Keratinocyte (primary cell): ENCODE results near the gene RPS8. TPM values are rescaled to one million over a fixed set of nuclear protein-coding genes. Genes with fewer than 3 reads are reported as not detected.

Experiments
- DNase-seq: peaks from one replicate; pipeline ENCODE4 v3.0.0-alpha.2; 2011; ENCODE audit warnings: low read depth, missing footprints, low spot score
- FAIRE-seq: peaks from 2 replicates; lab custom pipeline; 2011; peaks lifted over from hg19 to GRCh38; lab: Jason Lieb, UNC
- H2AFZ ChIP-seq: 2 replicates; pipeline ENCODE4 v1.6.0; 2012; ENCODE audit warnings: low read length, control low read depth, inconsistent platforms; ENCODE audit not compliant: control insufficient read depth
- H3K27ac ChIP-seq: 2 replicates; pipeline ENCODE4 v1.5.1; 2011; ENCODE audit warnings: low read length; ENCODE audit not compliant: control insufficient read depth, insufficient read depth
- H3K27me3 ChIP-seq: 3 replicates; pipeline ENCODE4 v1.6.0; 2011; ENCODE audit warnings: low read length; ENCODE audit not compliant: control insufficient read depth, insufficient read depth; ENCODE audit errors: extremely low read depth
- H3K36me3 ChIP-seq, 2 experiments: 2 replicates in 1 of 2; 3 replicates in 1 of 2; pipeline ENCODE4 v1.5.1; 2011; ENCODE audit warnings: low read length in 2 of 2, mild to moderate bottlenecking in 1 of 2; ENCODE audit not compliant: control insufficient read depth in 2 of 2, insufficient read depth in 2 of 2; ENCODE audit errors: extremely low read depth in 1 of 2
- H3K4me1 ChIP-seq: 3 replicates; pipeline ENCODE4 v1.5.1; 2011; ENCODE audit warnings: low read length; ENCODE audit not compliant: control insufficient read depth, insufficient read depth; ENCODE audit errors: extremely low read depth
- H3K4me2 ChIP-seq: 3 replicates; pipeline ENCODE4 v1.6.0; 2011; ENCODE audit warnings: low read depth, low read length; ENCODE audit not compliant: control insufficient read depth, insufficient read depth; ENCODE audit errors: extremely low read depth
- H3K4me3 ChIP-seq, 3 experiments: fragments of 200-600 bp in 1 of 3; sonication (generic) in 1 of 3; 2 replicates in 2 of 3; 3 replicates in 1 of 3; pipeline ENCODE4 v1.5.1; 2011 to 2016; ENCODE audit warnings: low read length in 3 of 3, mild to moderate bottlenecking in 3 of 3, control low read depth in 2 of 3, inconsistent platforms in 1 of 3, low read depth in 1 of 3, mixed read lengths in 1 of 3, mixed run types in 1 of 3, moderate library complexity in 1 of 3; ENCODE audit not compliant: control insufficient read depth in 2 of 3, insufficient read depth in 2 of 3; ENCODE audit errors: extremely low read depth in 1 of 3
- H3K79me2 ChIP-seq: 2 replicates; pipeline ENCODE4 v1.6.0; 2012; ENCODE audit warnings: low read length; ENCODE audit not compliant: control insufficient read depth, insufficient read depth
- H3K9ac ChIP-seq: 3 replicates; pipeline ENCODE4 v1.6.0; 2011; ENCODE audit warnings: low read length; ENCODE audit not compliant: control insufficient read depth, insufficient read depth; ENCODE audit errors: extremely low read depth
- H3K9me1 ChIP-seq: 3 replicates; pipeline ENCODE4 v1.6.0; 2011; ENCODE audit warnings: low read length; ENCODE audit not compliant: control insufficient read depth, insufficient read depth; ENCODE audit errors: extremely low read depth
- H3K9me3 ChIP-seq: 2 replicates; pipeline ENCODE4 v1.5.1; 2012; ENCODE audit warnings: low read depth, low read length; ENCODE audit not compliant: control insufficient read depth
- H4K20me1 ChIP-seq: 3 replicates; pipeline ENCODE4 v1.6.0; 2011; ENCODE audit warnings: low read length; ENCODE audit not compliant: control insufficient read depth, insufficient read depth; ENCODE audit errors: extremely low read depth
- CTCF ChIP-seq, 3 experiments: IDR thresholded peaks in 1 of 3; conservative IDR thresholded peaks in 1 of 3; optimal IDR thresholded peaks in 1 of 3; 2 replicates in 2 of 3; 3 replicates in 1 of 3; pipeline versions ENCODE3 to v1.5.1; 2011; ENCODE audit warnings: low read length in 3 of 3, mild to moderate bottlenecking in 3 of 3, moderate library complexity in 2 of 3, control low read depth in 1 of 3, inconsistent platforms in 1 of 3; ENCODE audit not compliant: insufficient read depth in 2 of 3; ENCODE audit errors: extremely low read depth in 1 of 3
- EZH2 ChIP-seq: IDR thresholded peaks from one replicate; pipeline ENCODE4 v1.6.1; 2012; ENCODE audit warnings: inconsistent platforms, mild to moderate bottlenecking, low read length, moderate library complexity
- dilution Hi-C: fragments of 300-500 bp; cut with MboI; formaldehyde crosslinking; loops from one replicate; pipeline ENCODE4 v1.7.0; 2020; ENCODE audit warnings: low sequenced_read_pairs; ENCODE audit not compliant: extremely low pct_ligation_motif_present
- polyA plus RNA-seq, 5 experiments: library from polyadenylated mRNA; depleted of rRNA in 3 of 5; stranded (reverse) in 3 of 5; stranded (forward) in 1 of 5; unstranded in 1 of 5; fragments of >200 nt; gene quantifications; 1 replicate in 1 of 5; 2 replicates in 3 of 5; 3 replicates in 1 of 5; pipeline versions ENCODE4 v1.2.1 to v1.2.3, GENCODE V29; 2011 to 2012; ENCODE audit warnings: missing spikeins in 2 of 5, low read depth in 1 of 5, low replicate concordance in 1 of 5

Gene RPS8
- polyA plus RNA-seq, 1 donor (not counting 4 experiments of a cell fraction or from before 2014, with no cell fraction given), result 2,149 TPM

DNA sequence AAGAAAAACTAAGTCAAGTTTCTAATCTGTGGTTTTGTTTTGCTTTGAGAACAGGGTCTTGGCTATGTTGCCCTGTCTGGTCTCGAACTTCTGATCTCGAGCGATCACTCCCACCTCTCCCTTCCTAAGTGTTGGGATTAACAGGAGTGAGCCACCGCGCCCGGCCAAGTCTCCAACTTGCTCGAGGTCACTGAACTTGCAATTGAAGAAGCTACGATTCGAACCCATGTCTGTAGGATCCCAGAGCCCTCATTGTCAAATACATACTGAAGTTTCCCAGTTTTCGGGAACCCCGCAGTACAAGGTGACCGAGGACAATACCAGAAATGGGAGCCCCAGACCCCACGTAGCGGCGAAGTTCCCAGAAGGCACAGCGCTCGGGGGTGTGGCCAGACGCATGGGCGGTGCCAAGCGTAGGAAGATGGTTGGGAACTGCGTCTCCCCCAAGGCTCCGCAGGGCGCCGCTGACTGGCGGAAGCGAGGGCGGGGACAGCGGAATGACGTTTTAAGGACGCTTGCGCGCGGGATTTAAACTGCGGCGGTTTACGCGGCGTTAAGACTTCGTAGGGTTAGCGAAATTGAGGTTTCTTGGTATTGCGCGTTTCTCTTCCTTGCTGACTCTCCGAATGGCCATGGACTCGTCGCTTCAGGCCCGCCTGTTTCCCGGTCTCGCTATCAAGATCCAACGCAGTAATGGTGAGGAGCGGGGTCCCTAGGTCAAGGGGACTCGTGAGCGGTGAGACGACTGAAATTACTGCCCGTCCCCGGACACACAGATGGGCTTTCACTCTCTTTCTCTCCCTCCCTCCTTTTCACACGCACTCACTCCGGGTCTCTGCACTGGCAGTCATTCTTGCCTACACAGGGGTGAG, 35.8 kb upstream of the RPS8 start, which contains the start of gene KIF2C:
TSS of gene KIF2C (plus strand) at position 531 of the 872 bp plus-strand sequence. CDS start at position 627, 96 bp downstream.
- dilution Hi-C loops, result no loop called here
- peaks cover 0 to 19% of the 10 kb centered on the region in 2 experiments for H3K36me3 ChIP-seq
- no peak for DNase-seq
- H3K79me2 ChIP-seq, result peaks cover 33% of the 10 kb centered on the region
- TF ChIP-seq EZH2 (no peak), CTCF (optimal IDR thresholded peaks at IDR 0.05 in 1 of 3, IDR thresholded peaks at IDR 0.05 in 1 of 3, conservative IDR thresholded peaks at IDR 0.05 in 1 of 3; ENCODE audit: extremely low read depth in 1 of 3, insufficient read depth in 2 of 3, low read length in 3 of 3) (no peak)
- no peaks in the 10 kb centered on the region for H3K27me3 ChIP-seq
- H3K9ac ChIP-seq, result peak within 1 kb of the TSS; percentile 84
- H3K4me1 ChIP-seq, result peaks cover 6% of the 10 kb centered on the region
- peak within 1 kb of the TSS; percentile 57 to 95 (median 94) for H3K4me3 ChIP-seq
- peak within 1 kb of the TSS; percentile 67 for H3K27ac ChIP-seq
- peak within 1 kb of the TSS; percentile 98 for H2AFZ ChIP-seq
- peak; percentile 83 for FAIRE-seq
- no peaks in the 10 kb centered on the region for H4K20me1 ChIP-seq
- peak within 1 kb of the TSS; percentile 97 for H3K4me2 ChIP-seq
- no peaks in the 10 kb centered on the region for H3K9me3 ChIP-seq
- no peaks in the 10 kb centered on the region for H3K9me1 ChIP-seq

DNA sequence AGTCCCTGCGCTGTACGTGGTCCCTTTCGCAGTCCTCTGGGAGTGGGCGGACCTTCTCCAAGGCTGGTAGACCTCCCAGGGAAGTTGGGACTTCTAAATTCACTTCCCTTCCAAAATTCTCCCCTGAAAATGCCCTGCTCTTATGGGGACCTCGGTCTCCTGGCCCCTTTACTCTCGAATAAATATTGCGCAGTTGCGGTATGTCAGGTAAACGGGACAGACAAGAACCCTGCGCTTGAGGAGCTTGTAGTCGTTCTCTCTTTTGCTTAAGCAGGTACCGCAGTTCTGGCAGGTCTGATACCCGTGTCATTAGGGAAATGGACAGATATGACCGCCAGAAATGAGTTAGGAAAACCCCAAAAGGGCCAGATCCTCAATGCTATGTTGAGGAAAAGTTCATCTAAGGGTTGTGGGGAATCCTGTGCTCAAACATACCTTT, 35.1 kb upstream of the RPS8 start:
- H2AFZ ChIP-seq, result peak overlapping the region; percentile 98
- no peaks in the 10 kb centered on the region for H3K9me3 ChIP-seq
- H3K36me3 ChIP-seq, result peaks cover 0 to 19% of the 10 kb centered on the region in 2 experiments
- H3K79me2 ChIP-seq, result peaks cover 33% of the 10 kb centered on the region
- FAIRE-seq (no peak), DNase-seq (no peak)
- peak overlapping the region; percentile 67 for H3K27ac ChIP-seq
- peak overlapping the region; percentile 97 for H3K4me2 ChIP-seq
- TF ChIP-seq CTCF (optimal IDR thresholded peaks at IDR 0.05 in 1 of 3, IDR thresholded peaks at IDR 0.05 in 1 of 3, conservative IDR thresholded peaks at IDR 0.05 in 1 of 3; ENCODE audit: extremely low read depth in 1 of 3, insufficient read depth in 2 of 3, low read length in 3 of 3), result no peak
- no peak for TF ChIP-seq EZH2
- peak overlapping the region; percentile 84 for H3K9ac ChIP-seq
- H3K4me3 ChIP-seq, result peak overlapping the region; percentile 57 to 95 (median 94)
- H3K4me1 ChIP-seq, result peaks cover 6% of the 10 kb centered on the region
- no peaks in the 10 kb centered on the region for H3K27me3 ChIP-seq
- no peaks in the 10 kb centered on the region for H4K20me1 ChIP-seq
- dilution Hi-C loops, result no loop called here
- H3K9me1 ChIP-seq, result no peaks in the 10 kb centered on the region
